ENCODE data around the gene SNTG2.

Gene SNTG2

GRCh38 chr2:1162768-1163584 lies 212.3 kb downstream of the SNTG2 start:
- Histone ChIP-seq H3K36me3 (ENCODE audit: insufficient read depth, low read length) (no peaks in the 10 kb centered on the region), H3K9ac (ENCODE audit: low read depth, low read length) (no peak overlapping the region), H3K9me3 (ENCODE audit: control insufficient read depth, insufficient read depth, low read length) (no peaks in the 10 kb centered on the region), H3K4me1 (ENCODE audit: insufficient read depth, low read length) (no peaks in the 10 kb centered on the region)

DNA sequence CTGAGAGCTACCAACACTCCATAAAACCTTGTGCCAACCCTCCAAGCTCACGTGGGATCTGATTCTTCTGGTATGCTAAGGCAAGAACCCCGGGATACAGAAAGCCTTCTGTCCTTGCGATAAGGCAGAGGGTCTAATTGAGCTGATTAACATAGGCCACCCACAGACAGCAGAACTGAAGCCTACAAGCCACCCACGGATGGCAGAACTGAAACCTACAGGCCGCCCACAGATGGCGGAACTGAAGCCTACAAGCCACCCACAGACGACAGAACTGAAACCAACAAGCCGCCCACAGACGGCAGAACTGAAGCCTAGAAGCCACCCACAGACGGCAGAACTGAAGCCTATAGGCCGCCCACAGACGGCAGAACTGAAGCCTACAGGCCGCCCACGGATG lies 216.3 kb downstream of the SNTG2 start:
- no peaks in the 10 kb centered on the region; the same call in 1 of the 2 replicates for H3K36me3 ChIP-seq (ENCODE audit: insufficient read depth, low read length)
- no peaks in the 10 kb centered on the region for H3K4me1 ChIP-seq (ENCODE audit: insufficient read depth, low read length)
- H3K9me3 ChIP-seq (ENCODE audit: control insufficient read depth, insufficient read depth, low read length): no peaks in the 10 kb centered on the region
- H3K9ac ChIP-seq (ENCODE audit: low read depth, low read length): no peak overlapping the region

GRCh38 chr2:1168846-1169245 lies 218.2 kb downstream of the SNTG2 start:
- Histone ChIP-seq H3K36me3 (ENCODE audit: insufficient read depth, low read length) (no peaks in the 10 kb centered on the region; the same call in 1 of the 2 replicates), H3K9me3 (ENCODE audit: control insufficient read depth, insufficient read depth, low read length) (peaks cover 15% of the 10 kb centered on the region), H3K9ac (ENCODE audit: low read depth, low read length) (no peak overlapping the region), H3K4me1 (ENCODE audit: insufficient read depth, low read length) (no peaks in the 10 kb centered on the region)

DNA sequence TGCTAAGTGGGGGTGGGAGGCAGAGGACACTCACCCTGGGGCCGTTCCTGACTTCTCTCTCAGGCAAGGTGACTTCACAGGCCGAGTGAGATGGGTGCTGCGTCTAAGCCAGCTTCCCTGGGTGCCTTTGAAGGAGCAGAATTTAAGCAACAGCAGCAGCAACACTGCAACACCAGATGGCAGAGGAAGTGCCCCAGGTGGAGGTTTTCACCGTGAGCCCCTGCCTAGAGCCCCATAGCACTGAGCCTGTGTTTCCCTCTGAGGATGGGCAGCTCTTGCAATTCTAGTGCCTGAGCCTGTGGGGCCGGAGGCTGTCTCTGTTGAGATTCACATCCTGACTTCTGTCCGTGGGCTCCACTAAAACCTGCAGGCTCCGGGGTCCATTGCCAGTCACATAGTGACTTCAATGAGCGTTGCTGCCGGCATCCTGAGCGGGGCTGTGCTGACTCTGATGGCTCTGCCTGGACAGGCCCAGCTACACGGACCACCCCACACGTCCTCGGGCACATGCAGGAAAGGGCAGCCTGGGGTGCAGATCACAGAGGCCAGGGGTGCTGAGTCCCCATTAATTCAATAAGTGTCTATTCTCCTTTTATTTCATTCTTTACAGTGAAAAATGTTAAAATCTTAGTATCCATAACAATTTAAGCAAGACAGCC lies 218.8 kb downstream of the SNTG2 start:
- Histone ChIP-seq H3K9me3 (ENCODE audit: control insufficient read depth, insufficient read depth, low read length) (peaks cover 17% of the 10 kb centered on the region), H3K36me3 (ENCODE audit: insufficient read depth, low read length) (no peaks in the 10 kb centered on the region; the same call in 1 of the 2 replicates), H3K4me1 (ENCODE audit: insufficient read depth, low read length) (no peaks in the 10 kb centered on the region), H3K9ac (ENCODE audit: low read depth, low read length) (no peak overlapping the region)

DNA sequence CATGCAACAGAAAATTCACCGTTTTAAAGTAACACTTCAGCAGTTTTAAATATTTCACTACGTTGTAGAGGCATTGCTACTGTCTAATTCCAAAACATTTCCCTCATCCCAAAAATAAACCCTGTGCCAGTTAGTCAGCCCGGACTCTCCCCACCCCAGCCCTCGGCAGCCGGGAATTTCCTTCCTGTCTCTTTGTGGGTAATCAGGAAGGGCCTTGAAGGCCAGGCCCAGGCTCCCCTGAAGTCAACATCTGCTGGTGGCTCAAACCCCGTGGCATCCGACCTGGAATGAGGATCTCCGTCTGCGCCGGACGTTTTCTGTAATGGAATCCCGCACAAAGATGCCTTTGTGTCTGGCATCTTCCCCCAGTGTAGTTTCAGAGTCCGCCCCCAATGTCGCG lies 219.6 kb downstream of the SNTG2 start:
- no peaks in the 10 kb centered on the region for H3K4me1 ChIP-seq (ENCODE audit: insufficient read depth, low read length)
- peaks cover 23% of the 10 kb centered on the region for H3K9me3 ChIP-seq (ENCODE audit: control insufficient read depth, insufficient read depth, low read length)
- no peak overlapping the region for H3K9ac ChIP-seq (ENCODE audit: low read depth, low read length)
- no peaks in the 10 kb centered on the region; the same call in 1 of the 2 replicates for H3K36me3 ChIP-seq (ENCODE audit: insufficient read depth, low read length)

- Histone ChIP-seq H3K36me3 (ENCODE audit: insufficient read depth, low read length) (no peaks in the 10 kb centered on the region; the same call in 1 of the 2 replicates), H3K9ac (ENCODE audit: low read depth, low read length) (no peak overlapping the region), H3K4me1 (ENCODE audit: insufficient read depth, low read length) (no peaks in the 10 kb centered on the region), H3K9me3 (ENCODE audit: control insufficient read depth, insufficient read depth, low read length) (peaks cover 26% of the 10 kb centered on the region)
Observed at GRCh38 chr2:1170711-1171110, 220.1 kb downstream of the SNTG2 start.

GRCh38 chr2:1173528-1173927 lies 222.9 kb downstream of the SNTG2 start:
- H3K9me3 ChIP-seq (ENCODE audit: control insufficient read depth, insufficient read depth, low read length): peaks cover 27% of the 10 kb centered on the region
- H3K4me1 ChIP-seq (ENCODE audit: insufficient read depth, low read length): no peaks in the 10 kb centered on the region
- H3K9ac ChIP-seq (ENCODE audit: low read depth, low read length): no peak overlapping the region
- no peaks in the 10 kb centered on the region; the same call in 1 of the 2 replicates for H3K36me3 ChIP-seq (ENCODE audit: insufficient read depth, low read length)

GRCh38 chr2:1181893-1182292 lies 231.2 kb downstream of the SNTG2 start:
- Histone ChIP-seq H3K9ac (ENCODE audit: low read depth, low read length) (no peak overlapping the region), H3K9me3 (ENCODE audit: control insufficient read depth, insufficient read depth, low read length) (no peaks in the 10 kb centered on the region; the same call in 1 of the 2 replicates), H3K36me3 (ENCODE audit: insufficient read depth, low read length) (no peaks in the 10 kb centered on the region), H3K4me1 (ENCODE audit: insufficient read depth, low read length) (no peaks in the 10 kb centered on the region)

DNA sequence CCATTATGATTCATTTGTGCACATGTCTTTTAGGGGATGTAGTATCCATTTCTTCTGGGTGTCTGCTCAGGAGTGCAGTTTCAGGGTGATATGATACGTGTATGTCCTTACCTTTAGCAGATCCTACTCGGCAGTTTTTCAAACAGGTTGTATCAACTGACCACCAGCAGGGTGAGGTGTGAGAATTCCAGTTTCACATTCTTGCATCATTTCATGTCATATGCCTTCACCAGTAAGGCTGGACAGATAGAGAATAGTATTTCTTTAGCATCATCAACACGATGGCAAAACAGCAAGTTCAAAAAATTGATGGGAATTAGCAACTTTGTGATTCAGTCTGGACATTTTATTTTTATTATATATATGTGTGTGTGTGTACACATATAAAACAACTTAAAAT lies 232.7 kb downstream of the SNTG2 start:
- Histone ChIP-seq H3K4me1 (ENCODE audit: insufficient read depth, low read length) (no peaks in the 10 kb centered on the region), H3K9ac (ENCODE audit: low read depth, low read length) (no peak overlapping the region), H3K36me3 (ENCODE audit: insufficient read depth, low read length) (no peaks in the 10 kb centered on the region), H3K9me3 (ENCODE audit: control insufficient read depth, insufficient read depth, low read length) (no peaks in the 10 kb centered on the region; the same call in 1 of the 2 replicates)

- Histone ChIP-seq H3K9me3 (ENCODE audit: control insufficient read depth, insufficient read depth, low read length) (no peaks in the 10 kb centered on the region; the same call in 1 of the 2 replicates), H3K9ac (ENCODE audit: low read depth, low read length) (no peak overlapping the region), H3K36me3 (ENCODE audit: insufficient read depth, low read length) (no peaks in the 10 kb centered on the region), H3K4me1 (ENCODE audit: insufficient read depth, low read length) (no peaks in the 10 kb centered on the region)
Observed at GRCh38 chr2:1186421-1186820, 235.8 kb downstream of the SNTG2 start.

GRCh38 chr2:1187189-1187588 lies 236.5 kb downstream of the SNTG2 start:
- Histone ChIP-seq H3K4me1 (ENCODE audit: insufficient read depth, low read length) (no peaks in the 10 kb centered on the region), H3K9me3 (ENCODE audit: control insufficient read depth, insufficient read depth, low read length) (no peaks in the 10 kb centered on the region; the same call in 1 of the 2 replicates), H3K9ac (ENCODE audit: low read depth, low read length) (no peak overlapping the region), H3K36me3 (ENCODE audit: insufficient read depth, low read length) (no peaks in the 10 kb centered on the region)

DNA sequence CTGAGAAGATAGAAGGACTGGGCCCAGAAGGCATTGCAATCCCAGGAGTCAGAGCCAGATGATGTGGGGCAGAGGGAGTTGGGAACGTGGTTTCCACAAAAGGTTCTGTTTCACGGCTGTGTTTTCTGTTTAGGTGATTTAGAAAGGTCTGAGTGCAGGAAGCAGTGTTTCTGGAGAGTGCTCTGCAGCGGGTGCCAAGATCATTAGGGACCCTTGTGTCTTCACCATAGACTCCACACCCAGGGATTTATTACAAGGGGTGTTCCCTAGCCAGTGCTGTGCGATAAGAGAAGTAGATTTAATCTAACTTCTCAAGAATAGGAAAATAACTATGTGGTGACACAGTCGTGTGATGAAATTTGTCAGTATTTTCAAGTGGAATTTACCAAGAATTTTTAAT lies 241.5 kb downstream of the SNTG2 start:
- Histone ChIP-seq H3K4me1 (ENCODE audit: insufficient read depth, low read length) (no peaks in the 10 kb centered on the region), H3K36me3 (ENCODE audit: insufficient read depth, low read length) (no peaks in the 10 kb centered on the region), H3K9ac (ENCODE audit: low read depth, low read length) (no peak overlapping the region), H3K9me3 (ENCODE audit: control insufficient read depth, insufficient read depth, low read length) (no peaks in the 10 kb centered on the region; the same call in 1 of the 2 replicates)

- Histone ChIP-seq H3K4me1 (ENCODE audit: insufficient read depth, low read length) (no peaks in the 10 kb centered on the region), H3K9ac (ENCODE audit: low read depth, low read length) (no peak overlapping the region), H3K9me3 (ENCODE audit: control insufficient read depth, insufficient read depth, low read length) (no peaks in the 10 kb centered on the region; the same call in 1 of the 2 replicates), H3K36me3 (ENCODE audit: insufficient read depth, low read length) (no peaks in the 10 kb centered on the region)
Observed at GRCh38 chr2:1193801-1194200, 243.2 kb downstream of the SNTG2 start.

- H3K4me1 ChIP-seq (ENCODE audit: insufficient read depth, low read length): no peaks in the 10 kb centered on the region
- no peak overlapping the region for H3K9ac ChIP-seq (ENCODE audit: low read depth, low read length)
- no peaks in the 10 kb centered on the region for H3K36me3 ChIP-seq (ENCODE audit: insufficient read depth, low read length)
- no peaks in the 10 kb centered on the region; the same call in 1 of the 2 replicates for H3K9me3 ChIP-seq (ENCODE audit: control insufficient read depth, insufficient read depth, low read length)
Observed at GRCh38 chr2:1203772-1204171, 253.1 kb downstream of the SNTG2 start.

DNA sequence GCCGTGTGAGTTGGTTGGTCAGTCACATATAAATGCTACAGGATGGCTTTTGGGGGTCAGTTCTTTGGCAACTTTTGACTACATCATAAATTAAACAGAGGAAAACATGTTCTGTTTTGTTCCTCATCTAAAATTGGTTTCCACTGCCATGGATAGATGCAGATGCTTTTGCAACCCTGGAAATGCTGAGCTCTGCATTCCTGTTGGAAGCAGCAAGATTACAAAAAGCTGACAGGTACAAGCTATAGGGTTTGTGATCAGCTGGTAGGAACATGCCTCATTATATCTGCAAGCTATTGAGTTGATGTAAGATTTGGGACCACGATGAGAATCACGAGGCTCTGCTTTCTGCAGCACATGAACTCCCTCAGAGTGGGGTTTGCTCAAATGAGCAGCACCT lies 255.2 kb downstream of the SNTG2 start:
- Histone ChIP-seq H3K36me3 (ENCODE audit: insufficient read depth, low read length) (no peaks in the 10 kb centered on the region), H3K4me1 (ENCODE audit: insufficient read depth, low read length) (no peaks in the 10 kb centered on the region), H3K9ac (ENCODE audit: low read depth, low read length) (no peak overlapping the region), H3K9me3 (ENCODE audit: control insufficient read depth, insufficient read depth, low read length) (no peaks in the 10 kb centered on the region)

All from ES-I3 (cell line).